Natural killer cell (primary cell): ENCODE results near the gene SEPTIN10. TPM values are rescaled to one million over a fixed set of nuclear protein-coding genes. Genes with fewer than 3 reads are reported as not detected.
"Not testable (repeated sequence)": the region's sequence is repeated elsewhere in the genome, so short reads cannot be mapped to it uniquely, and the experiment has no call there.

Source experiments
- ATAC-seq, 3 donors: fragments of 150-1000 bp in 2 of 3; fragments of 200-7000 bp in 1 of 3; cut with Tn5 transposase; 1 replicate in 1 of 3; 2 replicates in 2 of 3; pipeline ENCODE4 v1.10.0; 2021; ENCODE audit warnings: mild to moderate bottlenecking in 2 of 3, moderate library complexity in 2 of 3
- DNase-seq, 2 donors: peaks; one replicate each; pipeline versions ENCODE4 v3.0.0 to v3.0.0-alpha.2; 2013 to 2021; ENCODE audit warnings: mixed read lengths in 1 of 2
- H3K27ac ChIP-seq: one replicate; pipeline ENCODE4 v1.5.1; 2013; ENCODE audit warnings: mild to moderate bottlenecking, low read length
- H3K27me3 ChIP-seq: one replicate; pipeline ENCODE4 v1.6.1; 2013; ENCODE audit warnings: low read length; ENCODE audit not compliant: control insufficient read depth, insufficient read depth
- H3K36me3 ChIP-seq: one replicate; pipeline ENCODE4 v1.6.1; 2013; ENCODE audit warnings: low read length; ENCODE audit not compliant: control insufficient read depth, insufficient read depth
- H3K4me1 ChIP-seq: one replicate; pipeline ENCODE4 v1.6.1; 2013; ENCODE audit warnings: low read length; ENCODE audit not compliant: control insufficient read depth, insufficient read depth
- H3K4me3 ChIP-seq: one replicate; pipeline ENCODE4 v1.5.1; 2013; ENCODE audit warnings: low read length
- H3K9me3 ChIP-seq: one replicate; pipeline ENCODE4 v1.6.1; 2013; ENCODE audit warnings: low read length; ENCODE audit not compliant: control insufficient read depth, insufficient read depth
- H3K27ac Mint-ChIP-seq, 2 donors: one replicate each; pipeline ENCODE4 v1.8.0; 2022; ENCODE audit warnings: mild to moderate bottlenecking in 2 of 2, mixed read lengths in 2 of 2, moderate library complexity in 1 of 2
- H3K27me3 Mint-ChIP-seq, 2 donors: one replicate each; pipeline ENCODE4 v1.8.0; 2022; ENCODE audit warnings: low read depth in 2 of 2, mixed read lengths in 2 of 2
- H3K36me3 Mint-ChIP-seq: one replicate; pipeline ENCODE4 v1.8.0; 2022; ENCODE audit warnings: mixed read lengths
- H3K4me1 Mint-ChIP-seq, 2 donors: one replicate each; pipeline ENCODE4 v1.8.0; 2022; ENCODE audit warnings: mixed read lengths in 2 of 2
- H3K4me3 Mint-ChIP-seq: one replicate; pipeline ENCODE4 v1.8.0; 2022; ENCODE audit warnings: mild to moderate bottlenecking, moderate library complexity, mixed read lengths
- H3K9me3 Mint-ChIP-seq, 2 donors: one replicate each; pipeline ENCODE4 v1.8.0; 2022; ENCODE audit warnings: mixed read lengths in 2 of 2
- CTCF ChIP-seq: fragments of 200-600 bp; IDR thresholded peaks from one replicate; pipeline ENCODE4 v1.8.0; 2022; ENCODE audit warnings: antibody characterized with exemption
- WGBS: methylation state at CpG from one replicate; pipeline ENCODE4 v1.1.7; 2013; ENCODE audit warnings: missing lambda C conversion rate; ENCODE audit not compliant: insufficient coverage; 5-methylcytosine and 5-hydroxymethylcytosine counted together
- intact Hi-C: fragments of 100-400 bp; cut with micrococcal nuclease; formaldehyde crosslinking; loops from one replicate; pipeline ENCODE4 v1.14.2; 2022
- total RNA-seq, 4 donors: library from RNA; stranded (reverse); fragments of 120-200 nt in 1 of 4; gene quantifications; one replicate each; pipeline versions ENCODE4 v1.2.3 to v1.2.4, GENCODE V29; 2013 to 2022

Gene SEPTIN10
- total RNA-seq, 3 donors from 2014 or later (not counting 1 experiment from before 2014, with no cell fraction given) = 0.25 to 2.6 (median 0.33) TPM

- H3K4me1 Mint-ChIP-seq = no peaks in the 10 kb centered on the region
- ATAC-seq = no peak
- no peaks in the 10 kb centered on the region for H3K9me3 Mint-ChIP-seq
- intact Hi-C loops = no loop called here
- no peak for TF ChIP-seq CTCF
- peaks cover 2% of the 10 kb centered on the region for H3K27me3 ChIP-seq
- 68% methylated on average over 5 of the region's 6 CpGs for WGBS
- no peaks in the 10 kb centered on the region for H3K9me3 ChIP-seq
- H3K4me3 ChIP-seq = no peak overlapping the region
- DNase-seq = no peak
- no peak overlapping the region for H3K27ac Mint-ChIP-seq
- no peak overlapping the region for H3K27ac ChIP-seq
- H3K36me3 Mint-ChIP-seq = no peaks in the 10 kb centered on the region
- no peak overlapping the region for H3K4me3 Mint-ChIP-seq
- H3K36me3 ChIP-seq = no peaks in the 10 kb centered on the region
- peaks cover 7 to 38% of the 10 kb centered on the region in 2 donors for H3K27me3 Mint-ChIP-seq
- no peaks in the 10 kb centered on the region for H3K4me1 ChIP-seq
Observed at GRCh38 chr2:109582928-109583895, 30.6 kb downstream of the SEPTIN10 start.

- H3K9me3 Mint-ChIP-seq, H3K4me1 ChIP-seq, ATAC-seq, H3K27me3 ChIP-seq, H3K4me3 ChIP-seq, H3K9me3 ChIP-seq, H3K4me1 Mint-ChIP-seq, H3K4me3 Mint-ChIP-seq, DNase-seq, H3K27ac ChIP-seq, intact Hi-C loops, H3K36me3 Mint-ChIP-seq, H3K27ac Mint-ChIP-seq, H3K36me3 ChIP-seq: not testable (repeated sequence)
- WGBS = 100% methylated on average over 1 of the region's 7 CpGs
- peaks cover 11 to 12% of the 10 kb centered on the region in 2 donors for H3K27me3 Mint-ChIP-seq
Observed at GRCh38 chr2:109577630-109578029, 36.1 kb downstream of the SEPTIN10 start.

GRCh38 chr2:109575373-109575772 lies 38.4 kb downstream of the SEPTIN10 start:
- H3K9me3 ChIP-seq = no peaks in the 10 kb centered on the region
- H3K4me3 Mint-ChIP-seq = no peak overlapping the region
- H3K4me3 ChIP-seq = no peak overlapping the region
- no peak for DNase-seq
- TF ChIP-seq CTCF = no peak
- H3K4me1 Mint-ChIP-seq = no peaks in the 10 kb centered on the region
- intact Hi-C loops = no loop called here
- no CpG with 5 or more reads among the region's 1 CpG for WGBS
- H3K27ac Mint-ChIP-seq = no peak overlapping the region
- H3K27ac ChIP-seq = no peak overlapping the region
- no peaks in the 10 kb centered on the region for H3K9me3 Mint-ChIP-seq
- H3K27me3 ChIP-seq = no peaks in the 10 kb centered on the region
- H3K36me3 Mint-ChIP-seq = no peaks in the 10 kb centered on the region
- no peak for ATAC-seq
- H3K36me3 ChIP-seq = no peaks in the 10 kb centered on the region
- H3K27me3 Mint-ChIP-seq = peaks cover 8 to 13% of the 10 kb centered on the region in 2 donors
- H3K4me1 ChIP-seq = no peaks in the 10 kb centered on the region

- Mint-ChIP-seq H3K4me3 (no peak overlapping the region), H3K27ac (no peak overlapping the region), H3K36me3 (no peaks in the 10 kb centered on the region), H3K27me3 (peaks cover 7 to 10% of the 10 kb centered on the region in 2 donors), H3K4me1 (no peaks in the 10 kb centered on the region), H3K9me3 (no peaks in the 10 kb centered on the region)
- no peaks in the 10 kb centered on the region for H3K4me1 ChIP-seq
- H3K36me3 ChIP-seq = no peaks in the 10 kb centered on the region
- intact Hi-C loops = no loop called here
- H3K9me3 ChIP-seq = no peaks in the 10 kb centered on the region
- TF ChIP-seq CTCF = no peak
- no peak overlapping the region for H3K4me3 ChIP-seq
- no peak for DNase-seq
- no peak for ATAC-seq
- no peak overlapping the region for H3K27ac ChIP-seq
- WGBS = 82% methylated on average over 3 of the region's 4 CpGs
- H3K27me3 ChIP-seq = no peaks in the 10 kb centered on the region
Observed at GRCh38 chr2:109563980-109564550, 49.7 kb downstream of the SEPTIN10 start.
